ENCODE results near the gene ZNF768. TPM values are rescaled to one million over a fixed set of nuclear protein-coding genes. Genes with fewer than 3 reads are reported as not detected.
A peak's percentile ranks its signal among the peaks of the same experiment; 100 is the strongest.

ZNF768 gene
- total and polyA plus RNA-seq, 2 of the 13 experiments (the other 11 are each of a cell fraction or from before 2014, with no cell fraction given) = 26.7 to 34.4 TPM

- TF ChIP-seq, protein P1, sequence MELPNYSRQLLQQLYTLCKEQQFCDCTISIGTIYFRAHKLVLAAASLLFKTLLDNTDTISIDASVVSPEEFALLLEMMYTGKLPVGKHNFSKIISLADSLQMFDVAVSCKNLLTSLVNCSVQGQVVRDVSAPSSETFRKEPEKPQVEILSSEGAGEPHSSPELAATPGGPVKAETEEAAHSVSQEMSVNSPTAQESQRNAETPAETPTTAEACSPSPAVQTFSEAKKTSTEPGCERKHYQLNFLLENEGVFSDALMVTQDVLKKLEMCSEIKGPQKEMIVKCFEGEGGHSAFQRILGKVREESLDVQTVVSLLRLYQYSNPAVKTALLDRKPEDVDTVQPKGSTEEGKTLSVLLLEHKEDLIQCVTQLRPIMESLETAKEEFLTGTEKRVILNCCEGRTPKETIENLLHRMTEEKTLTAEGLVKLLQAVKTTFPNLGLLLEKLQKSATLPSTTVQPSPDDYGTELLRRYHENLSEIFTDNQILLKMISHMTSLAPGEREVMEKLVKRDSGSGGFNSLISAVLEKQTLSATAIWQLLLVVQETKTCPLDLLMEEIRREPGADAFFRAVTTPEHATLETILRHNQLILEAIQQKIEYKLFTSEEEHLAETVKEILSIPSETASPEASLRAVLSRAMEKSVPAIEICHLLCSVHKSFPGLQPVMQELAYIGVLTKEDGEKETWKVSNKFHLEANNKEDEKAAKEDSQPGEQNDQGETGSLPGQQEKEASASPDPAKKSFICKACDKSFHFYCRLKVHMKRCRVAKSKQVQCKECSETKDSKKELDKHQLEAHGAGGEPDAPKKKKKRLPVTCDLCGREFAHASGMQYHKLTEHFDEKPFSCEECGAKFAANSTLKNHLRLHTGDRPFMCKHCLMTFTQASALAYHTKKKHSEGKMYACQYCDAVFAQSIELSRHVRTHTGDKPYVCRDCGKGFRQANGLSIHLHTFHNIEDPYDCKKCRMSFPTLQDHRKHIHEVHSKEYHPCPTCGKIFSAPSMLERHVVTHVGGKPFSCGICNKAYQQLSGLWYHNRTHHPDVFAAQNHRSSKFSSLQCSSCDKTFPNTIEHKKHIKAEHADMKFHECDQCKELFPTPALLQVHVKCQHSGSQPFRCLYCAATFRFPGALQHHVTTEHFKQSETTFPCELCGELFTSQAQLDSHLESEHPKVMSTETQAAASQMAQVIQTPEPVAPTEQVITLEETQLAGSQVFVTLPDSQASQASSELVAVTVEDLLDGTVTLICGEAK (IDR thresholded peaks at IDR 0.05) = no peak
- TF ChIP-seq, protein P1 (CRISPR knock-in tag; IDR thresholded peaks at IDR 0.05) = peak; percentile 56; the same call in 1 of the 2 replicates
- TF ChIP-seq KDM5B (CRISPR knock-in tag; IDR thresholded peaks at IDR 0.05; ENCODE audit: borderline replicate concordance) (peak; percentile 87), HIVEP1 (CRISPR knock-in tag; IDR thresholded peaks at IDR 0.05) (peak; percentile 85), ZNF558 (CRISPR knock-in tag; IDR thresholded peaks at IDR 0.05; ENCODE audit: borderline replicate concordance) (no peak), ESRRA (CRISPR knock-in tag; IDR thresholded peaks at IDR 0.05; ENCODE audit: low read depth) (peak; percentile 78; the same call in 1 of the 2 replicates), ZBTB37 (CRISPR knock-in tag; IDR thresholded peaks at IDR 0.05) (peak; percentile 53; the same call in 1 of the 2 replicates), ZSCAN21 (CRISPR knock-in tag; IDR thresholded peaks at IDR 0.05; ENCODE audit: borderline replicate concordance) (no peak; the same call in 1 of the 2 replicates), FOSL1 (CRISPR knock-in tag; IDR thresholded peaks at IDR 0.05; ENCODE audit: borderline replicate concordance) (no peak), ZNF235 (CRISPR knock-in tag; IDR thresholded peaks at IDR 0.05; ENCODE audit: borderline replicate concordance) (0 out of 2 replicates have a peak, but pooled peaks have one; percentile 37), CREB1 (IDR thresholded peaks at IDR 0.05) (peak; percentile 94), CREB1 (CRISPR knock-in tag; IDR thresholded peaks at IDR 0.05) (peak; percentile 95), MAZ (IDR thresholded peaks at IDR 0.05; ENCODE audit: borderline replicate concordance, low read depth, low read length) (no peak), MAZ (CRISPR knock-in tag; IDR thresholded peaks at IDR 0.05; ENCODE audit: low read depth) (0 out of 2 replicates have a peak, but pooled peaks have one; percentile 16)
- TF ChIP-seq, protein P2, sequence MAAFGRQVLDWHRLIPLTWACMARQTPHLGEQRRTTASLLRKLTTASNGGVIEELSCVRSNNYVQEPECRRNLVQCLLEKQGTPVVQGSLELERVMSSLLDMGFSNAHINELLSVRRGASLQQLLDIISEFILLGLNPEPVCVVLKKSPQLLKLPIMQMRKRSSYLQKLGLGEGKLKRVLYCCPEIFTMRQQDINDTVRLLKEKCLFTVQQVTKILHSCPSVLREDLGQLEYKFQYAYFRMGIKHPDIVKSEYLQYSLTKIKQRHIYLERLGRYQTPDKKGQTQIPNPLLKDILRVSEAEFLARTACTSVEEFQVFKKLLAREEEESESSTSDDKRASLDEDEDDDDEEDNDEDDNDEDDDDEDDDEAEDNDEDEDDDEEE (CRISPR knock-in tag; IDR thresholded peaks at IDR 0.05) = no peak
These were observed 4.3 kb downstream of the ZNF768 start (continued) for GRCh38 chr16:30521873-30522641.

All from HepG2 (cell line).